Activated CD4-positive, alpha-beta T cell treated with anti-CD3 and anti-CD28 coated beads for 36 hours (primary cell): ENCODE data around the gene WNT3. TPM values are rescaled to one million over a fixed set of nuclear protein-coding genes. Genes with fewer than 3 reads are reported as not detected.

Experiments
- ATAC-seq: fragments of 200-7000 bp; cut with Tn5 transposase; one replicate; pipeline ENCODE4 v1.10.0; 2021; ENCODE audit warnings: mild to moderate bottlenecking, moderate library complexity
- CTCF ChIA-PET: fragments of 350-600 bp; sonication (Branson Sonifier 250); formaldehyde crosslinking; loops from one replicate; lab custom pipeline; 2021; ENCODE audit warnings: antibody characterized with exemption; lab: Charles Lee
- POLR2A ChIA-PET: fragments of 350-600 bp; sonication (Branson Sonifier 250); formaldehyde crosslinking; loops from one replicate; lab custom pipeline; 2021; ENCODE audit warnings: antibody characterized with exemption, inconsistent platforms; lab: Charles Lee
- DNase-seq: peaks from one replicate; pipeline ENCODE4 v3.0.0-alpha.2; 2020
- H3K27ac Mint-ChIP-seq: one replicate; pipeline ENCODE4 v1.8.0; 2021; ENCODE audit warnings: mixed read lengths
- H3K27me3 Mint-ChIP-seq: one replicate; pipeline ENCODE4 v1.8.0; 2021; ENCODE audit warnings: mixed read lengths
- H3K36me3 Mint-ChIP-seq: one replicate; pipeline ENCODE4 v1.8.0; 2021; ENCODE audit warnings: low read depth, mixed read lengths
- H3K4me1 Mint-ChIP-seq: one replicate; pipeline ENCODE4 v1.8.0; 2021; ENCODE audit warnings: mixed read lengths
- H3K4me3 Mint-ChIP-seq: one replicate; pipeline ENCODE4 v1.8.0; 2021; ENCODE audit warnings: mild to moderate bottlenecking, moderate library complexity, mixed read lengths
- H3K9me3 Mint-ChIP-seq: one replicate; pipeline ENCODE4 v1.8.0; 2021; ENCODE audit warnings: low read depth, mixed read lengths
- intact Hi-C, 2 experiments: fragments of 100-400 bp; cut with DNase I in 1 of 2; cut with micrococcal nuclease in 1 of 2; formaldehyde crosslinking; loops; one replicate each; pipeline versions ENCODE4 v1.14.2 to v1.15.1; 2022 to 2024; cut with DNase I, micrococcal nuclease
- total RNA-seq, 2 experiments: library from RNA; stranded (reverse); gene quantifications; one replicate each; pipeline ENCODE4 v1.2.3, GENCODE V29; 2021

WNT3 gene
- total RNA-seq, 2 experiments from 2014 or later: 0.09 to 0.12 TPM

- intact Hi-C loops: no loop called here
These were observed 36.1 kb downstream of the WNT3 start for GRCh38 chr17:46782250-46782953.

GRCh38 chr17:46780003-46780373, 38.5 kb downstream of the WNT3 start:
- no peaks in the 10 kb centered on the region for H3K9me3 Mint-ChIP-seq
- no peak overlapping the region for H3K4me3 Mint-ChIP-seq
- CTCF ChIA-PET: no interaction called here
- intact Hi-C loops: no loop called here
- no peak for DNase-seq
- H3K4me1 Mint-ChIP-seq: no peaks in the 10 kb centered on the region
- no peak overlapping the region for H3K27ac Mint-ChIP-seq
- no peaks in the 10 kb centered on the region for H3K27me3 Mint-ChIP-seq
- ATAC-seq: no peak
- H3K36me3 Mint-ChIP-seq: no peaks in the 10 kb centered on the region
- POLR2A ChIA-PET: no interaction called here

More at GRCh38 chr17:46782250-46782953, 36.1 kb downstream of the WNT3 start:
- H3K27me3 Mint-ChIP-seq: no peaks in the 10 kb centered on the region
- H3K9me3 Mint-ChIP-seq: no peaks in the 10 kb centered on the region
- H3K27ac Mint-ChIP-seq: no peak overlapping the region
- ChIA-PET CTCF (interaction anchor here (1.2 to 1.7 kb wide), 2 partner anchors 53 to 110 kb away, joined by 4 to 5 read pairs; no protein-coding TSS in a partner anchor), POLR2A (no interaction called here)
- H3K36me3 Mint-ChIP-seq: no peaks in the 10 kb centered on the region
- DNase-seq: peak; percentile 53
- ATAC-seq: peak; percentile 65
- H3K4me1 Mint-ChIP-seq: no peaks in the 10 kb centered on the region
- no peak overlapping the region for H3K4me3 Mint-ChIP-seq

- ChIA-PET CTCF (interaction anchor here (0.5 to 0.8 kb wide), 2 partner anchors 28 to 710 kb away, joined by 3 to 5 read pairs; no protein-coding TSS in a partner anchor), POLR2A (no interaction called here)
- H3K27ac Mint-ChIP-seq: no peak overlapping the region
- H3K36me3 Mint-ChIP-seq: no peaks in the 10 kb centered on the region
- no peaks in the 10 kb centered on the region for H3K27me3 Mint-ChIP-seq
- H3K9me3 Mint-ChIP-seq: no peaks in the 10 kb centered on the region
- H3K4me3 Mint-ChIP-seq: no peak overlapping the region
- no peak for DNase-seq
- no peak for ATAC-seq
- intact Hi-C loops: loop anchor here in 1 of 2 experiments (5.0 kb wide), 1 partner anchor 34 kb away; no protein-coding TSS in a partner anchor
- no peaks in the 10 kb centered on the region for H3K4me1 Mint-ChIP-seq
These were observed 40.3 kb downstream of the WNT3 start for GRCh38 chr17:46777943-46778915.

- peaks cover 10% of the 10 kb centered on the region for H3K27me3 Mint-ChIP-seq
- ChIA-PET CTCF (no interaction called here), POLR2A (no interaction called here)
- ATAC-seq (no peak), DNase-seq (no peak)
- no peaks in the 10 kb centered on the region for H3K4me1 Mint-ChIP-seq
- H3K27ac Mint-ChIP-seq: no peak overlapping the region
- no peak overlapping the region for H3K4me3 Mint-ChIP-seq
- no peaks in the 10 kb centered on the region for H3K9me3 Mint-ChIP-seq
- intact Hi-C loops: loop anchor here in 1 of 2 experiments (5.0 kb wide), 1 partner anchor 36 kb away; no protein-coding TSS in a partner anchor
- H3K36me3 Mint-ChIP-seq: no peaks in the 10 kb centered on the region
These were observed 42.0 kb downstream of the WNT3 start for GRCh38 chr17:46776298-46777005.

GRCh38 chr17:46774108-46774737, 44.3 kb downstream of the WNT3 start:
- Mint-ChIP-seq H3K4me1 (peaks cover 5% of the 10 kb centered on the region), H3K27ac (no peak overlapping the region), H3K4me3 (no peak overlapping the region), H3K9me3 (no peaks in the 10 kb centered on the region), H3K36me3 (no peaks in the 10 kb centered on the region), H3K27me3 (peaks cover 20% of the 10 kb centered on the region)
- DNase-seq: no peak
- intact Hi-C loops: loop anchor here in 1 of 2 experiments (5.0 kb wide), 1 partner anchor 48 kb away; no protein-coding TSS in a partner anchor
- ChIA-PET CTCF (interaction anchor here (0.6 to 1.1 kb wide), 2 partner anchors 62 to 311 kb away, joined by 3 to 4 read pairs; no protein-coding TSS in a partner anchor), POLR2A (no interaction called here)
- ATAC-seq: no peak

- CTCF ChIA-PET: interaction anchor here (0.6 to 1.1 kb wide), 2 partner anchors 62 to 311 kb away, joined by 3 to 4 read pairs; no protein-coding TSS in a partner anchor
- no peak overlapping the region for H3K27ac Mint-ChIP-seq
- POLR2A ChIA-PET: no interaction called here
- H3K4me3 Mint-ChIP-seq: no peak overlapping the region
- peaks cover 5% of the 10 kb centered on the region for H3K4me1 Mint-ChIP-seq
- no peaks in the 10 kb centered on the region for H3K36me3 Mint-ChIP-seq
- DNase-seq: no peak
- intact Hi-C loops: loop anchor here in 1 of 2 experiments (5.0 kb wide), 1 partner anchor 49 kb away; no protein-coding TSS in a partner anchor
- H3K27me3 Mint-ChIP-seq: peaks cover 20% of the 10 kb centered on the region
- ATAC-seq: no peak
- H3K9me3 Mint-ChIP-seq: no peaks in the 10 kb centered on the region
These were observed 44.8 kb downstream of the WNT3 start for GRCh38 chr17:46773676-46774075.

GRCh38 chr17:46773221-46773605, 45.3 kb downstream of the WNT3 start:
- Mint-ChIP-seq H3K27me3 (peaks cover 20% of the 10 kb centered on the region), H3K4me1 (peaks cover 5% of the 10 kb centered on the region), H3K36me3 (no peaks in the 10 kb centered on the region), H3K4me3 (no peak overlapping the region), H3K27ac (no peak overlapping the region), H3K9me3 (no peaks in the 10 kb centered on the region)
- ATAC-seq: no peak
- POLR2A ChIA-PET: no interaction called here
- no peak for DNase-seq
- intact Hi-C loops: loop anchor here in 1 of 2 experiments (5.0 kb wide), 1 partner anchor 49 kb away; no protein-coding TSS in a partner anchor
- CTCF ChIA-PET: interaction anchor here (0.6 to 1.1 kb wide), 2 partner anchors 63 to 219 kb away, joined by 3 to 4 read pairs; no protein-coding TSS in a partner anchor

- no peaks in the 10 kb centered on the region for H3K9me3 Mint-ChIP-seq
- peak overlapping the region; percentile 68 for H3K4me3 Mint-ChIP-seq
- no peak overlapping the region for H3K27ac Mint-ChIP-seq
- intact Hi-C loops: loop anchor here in 1 of 2 experiments (5.0 kb wide), 1 partner anchor 50 kb away; no protein-coding TSS in a partner anchor
- POLR2A ChIA-PET: no interaction called here
- H3K27me3 Mint-ChIP-seq: peaks cover 20% of the 10 kb centered on the region
- ATAC-seq (no peak), DNase-seq (no peak)
- CTCF ChIA-PET: interaction anchor here (0.6 to 1.1 kb wide), 2 partner anchors 63 to 220 kb away, joined by 3 to 4 read pairs; no protein-coding TSS in a partner anchor
- no peaks in the 10 kb centered on the region for H3K36me3 Mint-ChIP-seq
- H3K4me1 Mint-ChIP-seq: peaks cover 5% of the 10 kb centered on the region
These were observed 45.8 kb downstream of the WNT3 start for GRCh38 chr17:46772475-46773220.

GRCh38 chr17:46771561-46772474, 46.7 kb downstream of the WNT3 start:
- peak overlapping the region; percentile 68 for H3K4me3 Mint-ChIP-seq

More at GRCh38 chr17:46771561-46772474, 46.7 kb downstream of the WNT3 start:
- no peaks in the 10 kb centered on the region for H3K9me3 Mint-ChIP-seq
- H3K4me1 Mint-ChIP-seq: peaks cover 5% of the 10 kb centered on the region
- no peaks in the 10 kb centered on the region for H3K36me3 Mint-ChIP-seq
- ChIA-PET CTCF (interaction anchor here (1.0 kb wide), 1 partner anchor 31 kb away, joined by 3 read pairs; no protein-coding TSS in a partner anchor), POLR2A (no interaction called here)
- H3K27ac Mint-ChIP-seq: no peak overlapping the region
- DNase-seq: peak; percentile 41
- peak; percentile 20 for ATAC-seq
- intact Hi-C loops: loop anchor here in 1 of 2 experiments (5.0 kb wide), 1 partner anchor 50 kb away; no protein-coding TSS in a partner anchor
- H3K27me3 Mint-ChIP-seq: peaks cover 20% of the 10 kb centered on the region
